Measurements from ENCODE around the gene ETNPPL. TPM values are rescaled to one million over a fixed set of nuclear protein-coding genes. Genes with fewer than 3 reads are reported as not detected.

ETNPPL gene
- total RNA-seq, 2 donors from 2014 or later: not detected

GRCh38 chr4:108787106-108787505 is 24.3 kb upstream of the ETNPPL start:
- H3K4me1 ChIP-seq: no peaks in the 10 kb centered on the region
- H3K9me3 ChIP-seq: no peaks in the 10 kb centered on the region
- TF ChIP-seq CTCF (IDR thresholded peaks at IDR 0.05): no peak
- no peak overlapping the region for H3K4me3 ChIP-seq
- intact Hi-C loops (cut with DNase I): no loop called here
- H3K27ac ChIP-seq: no peak overlapping the region
- no peaks in the 10 kb centered on the region for H3K27me3 ChIP-seq
- H3K36me3 ChIP-seq: no peaks in the 10 kb centered on the region
- no peak for DNase-seq
- H3K9ac ChIP-seq (ENCODE audit: low read depth in 2 of 2, low read length in 2 of 2): no peak overlapping the region

DNA sequence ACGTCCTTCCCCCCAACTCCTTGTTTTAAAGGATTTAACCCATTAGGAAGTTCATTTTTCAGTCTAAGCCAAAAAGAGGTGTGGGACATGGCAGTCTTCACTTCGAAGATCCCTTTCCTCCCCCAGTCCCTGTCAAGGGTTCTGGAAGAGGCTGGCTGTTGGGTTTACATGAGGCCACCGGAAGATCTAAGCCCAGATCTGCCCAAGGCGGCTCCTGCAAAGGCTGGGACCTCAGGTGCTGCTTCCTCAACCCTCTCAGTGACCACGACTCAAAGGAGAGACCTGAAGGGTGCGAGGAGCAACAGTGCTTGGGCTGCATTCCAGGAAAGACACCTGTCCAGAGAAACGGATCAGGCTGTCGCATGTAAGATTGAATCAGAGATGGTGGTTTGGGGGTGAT is 23.5 kb upstream of the ETNPPL start:
- H3K4me1 ChIP-seq: no peaks in the 10 kb centered on the region
- DNase-seq: no peak
- no peak overlapping the region for H3K27ac ChIP-seq
- intact Hi-C loops (cut with DNase I): no loop called here
- no peaks in the 10 kb centered on the region for H3K9me3 ChIP-seq
- H3K9ac ChIP-seq (ENCODE audit: low read depth in 2 of 2, low read length in 2 of 2): no peak overlapping the region
- no peak overlapping the region for H3K4me3 ChIP-seq
- no peak for TF ChIP-seq CTCF (IDR thresholded peaks at IDR 0.05)
- H3K36me3 ChIP-seq: no peaks in the 10 kb centered on the region
- no peaks in the 10 kb centered on the region for H3K27me3 ChIP-seq

- Histone ChIP-seq H3K27ac (no peak overlapping the region), H3K4me1 (no peaks in the 10 kb centered on the region), H3K4me3 (no peak overlapping the region), H3K36me3 (no peaks in the 10 kb centered on the region), H3K27me3 (no peaks in the 10 kb centered on the region), H3K9ac (ENCODE audit: low read depth in 2 of 2, low read length in 2 of 2) (no peak overlapping the region), H3K9me3 (no peaks in the 10 kb centered on the region)
- no peak for DNase-seq
- no peak for TF ChIP-seq CTCF (IDR thresholded peaks at IDR 0.05)
- intact Hi-C loops (cut with DNase I): no loop called here
Measured at GRCh38 chr4:108783665-108784463, 21.0 kb upstream of the ETNPPL start.

GRCh38 chr4:108779958-108780357 is 17.1 kb upstream of the ETNPPL start:
- Histone ChIP-seq H3K27ac (no peak overlapping the region), H3K9me3 (no peaks in the 10 kb centered on the region), H3K9ac (ENCODE audit: low read depth in 2 of 2, low read length in 2 of 2) (no peak overlapping the region), H3K4me1 (no peaks in the 10 kb centered on the region), H3K4me3 (no peak overlapping the region), H3K36me3 (no peaks in the 10 kb centered on the region), H3K27me3 (no peaks in the 10 kb centered on the region)
- TF ChIP-seq CTCF (IDR thresholded peaks at IDR 0.05): no peak
- no peak for DNase-seq
- intact Hi-C loops (cut with DNase I): no loop called here

- no peak overlapping the region for H3K4me3 ChIP-seq
- no peak for TF ChIP-seq CTCF (IDR thresholded peaks at IDR 0.05)
- no peak overlapping the region for H3K27ac ChIP-seq
- H3K27me3 ChIP-seq: no peaks in the 10 kb centered on the region
- intact Hi-C loops (cut with DNase I): no loop called here
- no peaks in the 10 kb centered on the region for H3K4me1 ChIP-seq
- no peak for DNase-seq
- H3K36me3 ChIP-seq: no peaks in the 10 kb centered on the region
- H3K9ac ChIP-seq (ENCODE audit: low read depth in 2 of 2, low read length in 2 of 2): no peak overlapping the region
- no peaks in the 10 kb centered on the region for H3K9me3 ChIP-seq
Measured at GRCh38 chr4:108777388-108777787, 14.5 kb upstream of the ETNPPL start.
